CD4-positive, alpha-beta T cell treated with Interleukin-4 for 1 hour (primary cell): ENCODE results near the gene COPS6.
A peak's percentile ranks its signal among the peaks of the same experiment; 100 is the strongest.

ENCODE experiments used
- DNase-seq, 2 donors: peaks; one replicate each; pipeline ENCODE4 v3.0.0-alpha.2; 2020 to 2022

Gene COPS6

DNA sequence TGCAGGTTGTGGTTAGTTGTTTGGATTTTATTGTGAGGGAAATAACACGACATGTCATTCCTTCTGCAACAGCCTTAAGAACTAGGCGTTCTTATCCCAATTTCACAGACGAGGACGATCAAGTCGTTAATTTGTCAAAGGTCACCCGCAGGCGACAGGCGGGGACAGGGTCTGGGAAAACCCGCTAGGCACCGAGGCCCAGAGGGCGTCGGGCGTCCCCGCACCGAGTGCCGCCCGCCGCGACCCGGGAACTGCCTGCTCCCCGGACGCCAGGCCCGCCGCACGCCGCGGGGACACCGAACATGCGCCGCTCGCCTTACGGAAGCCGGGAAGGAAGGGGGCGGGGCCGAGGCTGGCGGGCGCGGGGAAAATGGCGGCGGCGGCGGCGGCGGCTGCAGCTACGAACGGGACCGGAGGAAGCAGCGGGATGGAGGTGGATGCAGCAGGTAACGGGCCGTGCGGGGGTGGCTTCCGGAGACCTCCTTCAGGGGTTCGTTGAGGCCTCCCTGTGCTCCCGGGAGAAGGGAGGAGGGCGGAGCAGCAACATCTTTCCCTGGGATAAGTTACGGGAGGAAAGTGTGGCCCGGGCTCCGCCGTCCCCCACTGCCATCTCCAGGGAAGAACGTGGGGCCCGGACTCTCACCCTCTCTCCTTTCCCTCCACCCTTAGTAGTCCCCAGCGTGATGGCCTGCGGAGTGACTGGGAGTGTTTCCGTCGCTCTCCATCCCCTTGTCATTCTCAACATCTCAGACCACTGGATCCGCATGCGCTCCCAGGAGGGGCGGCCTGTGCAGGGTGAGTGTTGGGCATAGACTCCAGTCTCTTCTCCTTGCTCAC is at the start of gene COPS6:
Gene COPS6, plus strand, starts transcription at position 349 of the 837 bp plus-strand sequence. Its CDS starts 22 bp downstream, at position 371.
- peak; percentile 77 to 87 for DNase-seq

DNA sequence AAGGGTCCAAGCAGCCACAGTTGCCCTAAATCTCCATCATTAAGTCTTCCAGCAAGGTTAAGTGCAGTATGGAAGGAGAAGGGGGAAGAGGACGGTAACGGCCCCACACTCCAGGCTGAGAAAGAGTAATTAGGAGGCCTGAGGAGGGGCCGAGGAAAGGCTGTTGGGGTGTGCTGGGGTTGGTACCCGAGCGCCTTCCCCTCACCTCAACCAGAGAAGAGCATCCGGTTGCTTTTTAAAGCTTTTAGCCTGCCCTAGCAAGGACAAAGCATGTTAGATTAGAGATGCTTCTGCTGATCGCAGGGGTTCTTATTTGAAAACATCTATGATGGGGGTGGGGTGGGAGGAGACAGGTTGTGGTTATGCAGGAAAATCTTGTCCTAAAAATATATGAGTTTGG is 48.2 kb upstream of the COPS6 start:
- DNase-seq: no peak

DNA sequence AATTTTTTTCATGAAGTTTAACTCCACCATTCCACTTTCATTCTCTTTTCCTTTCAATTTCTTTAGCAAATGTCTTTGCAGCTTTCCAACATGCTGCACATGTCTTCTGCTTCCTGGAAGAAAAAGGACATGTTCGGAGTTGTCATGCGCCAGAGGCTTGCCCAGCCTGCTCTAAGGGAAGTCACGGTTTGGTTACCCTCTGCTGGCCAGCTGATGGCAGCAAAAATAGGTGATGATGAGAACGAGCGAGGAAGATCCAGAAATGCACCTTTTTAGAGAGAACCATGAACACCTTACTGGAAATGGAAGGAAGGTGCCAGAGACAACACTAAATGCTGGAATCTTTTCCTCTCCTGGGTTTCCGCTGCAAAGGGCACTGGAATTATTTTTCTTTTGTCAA is 44.1 kb upstream of the COPS6 start:
- no peak for DNase-seq

DNA sequence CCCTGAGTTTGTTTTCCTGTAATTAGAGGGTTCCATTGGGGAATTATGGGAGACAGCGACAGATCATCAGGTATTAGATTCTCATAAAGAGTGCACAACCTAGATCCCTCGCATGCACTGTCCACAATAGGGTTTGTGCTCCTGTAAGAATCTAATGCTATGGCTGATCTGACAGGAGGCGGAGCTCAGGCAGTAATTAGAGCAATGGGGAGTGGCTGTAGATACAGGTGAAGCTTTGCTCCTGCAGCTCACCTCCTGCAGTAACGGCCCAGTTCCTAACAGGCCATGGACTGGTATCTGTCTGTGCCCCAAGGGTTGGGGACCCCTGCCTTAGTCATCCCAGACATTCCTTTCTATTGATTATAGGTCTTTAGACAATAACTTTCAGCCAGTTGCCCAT is 40.1 kb upstream of the COPS6 start:
- DNase-seq: no peak

DNA sequence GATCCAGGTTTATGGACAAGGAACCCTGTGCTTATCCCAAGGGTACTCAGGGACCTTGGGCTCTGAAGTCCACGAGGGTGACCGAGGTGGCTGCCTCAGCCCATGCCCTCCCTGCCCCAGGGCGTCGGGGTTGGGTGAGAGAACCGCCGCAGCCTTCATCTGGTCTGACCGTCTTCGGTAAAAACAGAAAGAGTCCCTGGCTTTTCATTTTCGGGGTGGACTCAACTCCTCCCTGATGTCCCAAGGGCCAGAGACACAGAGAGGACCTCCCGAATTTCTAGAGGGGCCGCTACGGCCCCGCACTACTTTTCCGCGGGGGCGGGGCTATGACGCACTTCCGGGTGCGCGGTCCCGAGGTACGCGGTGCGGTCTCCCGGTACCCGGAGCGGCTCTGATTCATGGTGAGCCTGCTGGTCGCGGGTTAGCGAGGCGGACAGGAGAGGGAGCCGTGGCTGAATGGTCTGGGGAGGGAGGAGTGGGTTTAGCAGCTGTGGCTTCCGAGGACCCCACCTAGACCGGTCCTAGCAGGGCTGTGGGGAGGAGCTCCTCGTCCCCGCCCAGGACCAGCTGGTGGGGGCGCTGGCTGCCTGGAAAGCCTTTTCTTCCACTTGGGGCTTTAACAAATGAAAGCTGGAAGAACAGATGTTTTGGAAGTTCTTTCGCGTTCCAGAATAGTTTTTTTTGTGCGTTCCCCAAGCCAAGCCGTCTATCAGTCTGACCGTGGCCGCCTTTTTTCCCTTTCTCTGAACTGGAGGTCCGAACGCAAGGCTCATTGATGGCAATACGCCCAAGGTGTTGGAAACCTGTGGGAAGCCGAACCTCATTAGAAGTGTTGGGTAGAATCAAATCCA is 39.1 kb upstream of the COPS6 start, which contains the start of gene ZSCAN21:
Gene ZSCAN21, plus strand, starts transcription at position 334 of the 851 bp plus-strand sequence. CDS start 7,233 bp downstream, outside the sequence.
- peak; percentile 84 to 85 for DNase-seq

DNA sequence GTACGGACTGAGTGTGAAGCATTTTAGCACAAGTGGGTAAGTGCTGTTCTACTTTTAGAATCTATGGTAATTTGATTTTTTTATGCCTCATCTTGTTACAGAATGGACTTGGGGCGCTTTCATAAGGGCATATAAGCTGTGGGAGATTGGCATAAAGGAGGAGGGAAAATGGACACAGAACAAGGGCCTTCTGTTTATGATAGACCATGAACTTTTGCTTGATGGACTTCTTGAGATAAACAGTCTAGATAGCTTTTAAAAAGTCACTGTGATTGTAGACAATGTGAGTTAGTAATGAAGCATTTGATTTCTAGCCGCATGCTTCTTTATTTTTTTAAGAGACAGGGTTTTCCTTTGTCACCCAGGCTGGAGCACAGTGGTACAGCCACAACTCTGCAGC is 37.2 kb upstream of the COPS6 start:
- DNase-seq: no peak

DNA sequence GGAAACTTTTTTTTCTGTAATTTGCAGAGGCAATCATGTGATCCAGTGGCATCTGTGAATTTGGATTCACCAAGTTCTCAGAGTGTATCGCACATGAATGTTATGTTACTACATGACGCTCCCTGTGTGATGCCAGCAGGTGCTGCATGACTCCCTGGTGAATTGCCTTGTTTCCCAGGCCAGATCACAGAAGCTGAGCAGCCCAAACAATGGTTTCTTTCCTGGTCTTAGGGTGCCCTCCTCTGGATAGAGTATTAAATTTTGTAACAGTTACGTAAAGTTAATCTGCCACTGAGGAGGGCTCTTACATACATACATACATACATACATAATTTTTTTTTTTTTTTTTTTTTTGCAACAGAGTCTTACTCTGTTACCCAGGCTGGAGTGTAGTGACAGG is 35.6 kb upstream of the COPS6 start:
- peak; percentile 16 to 57 for DNase-seq

DNA sequence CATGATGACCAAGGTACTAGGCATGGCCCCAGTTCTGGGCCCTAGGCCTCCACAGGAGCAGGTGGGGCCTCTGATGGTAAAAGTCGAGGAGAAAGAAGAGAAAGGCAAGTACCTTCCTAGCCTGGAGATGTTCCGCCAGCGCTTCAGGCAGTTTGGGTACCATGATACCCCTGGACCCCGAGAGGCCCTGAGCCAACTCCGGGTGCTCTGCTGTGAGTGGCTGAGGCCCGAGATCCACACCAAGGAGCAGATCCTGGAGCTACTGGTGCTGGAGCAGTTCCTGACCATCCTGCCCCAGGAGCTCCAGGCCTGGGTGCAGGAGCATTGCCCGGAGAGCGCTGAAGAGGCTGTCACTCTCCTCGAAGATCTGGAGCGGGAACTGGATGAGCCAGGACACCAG is 31.8 kb upstream of the COPS6 start:
- DNase-seq: no peak

DNA sequence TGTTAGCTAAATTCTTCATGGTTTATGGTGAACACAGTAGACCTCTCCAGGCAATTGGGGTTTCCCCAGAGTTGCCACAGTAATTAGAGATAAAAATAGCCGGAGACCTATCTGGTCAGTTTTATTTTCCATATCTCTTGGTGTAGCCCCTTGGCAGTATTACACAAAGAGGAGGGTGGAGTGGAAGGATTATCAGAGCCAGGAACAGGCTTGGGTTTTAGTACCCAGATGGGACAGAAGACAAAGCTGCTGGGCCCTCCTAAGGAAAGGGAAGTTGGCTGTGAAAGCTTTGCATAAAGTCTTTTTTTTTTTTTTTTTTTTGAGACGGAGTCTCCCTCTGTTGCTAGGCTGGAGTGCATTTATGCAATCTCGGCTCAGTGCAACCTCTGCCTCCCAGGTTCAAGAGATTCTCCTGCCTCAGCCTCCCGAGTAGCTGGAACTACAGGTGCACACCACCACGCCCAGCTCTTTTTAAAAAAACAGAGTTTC is 29.5 kb upstream of the COPS6 start:
- no peak for DNase-seq

DNA sequence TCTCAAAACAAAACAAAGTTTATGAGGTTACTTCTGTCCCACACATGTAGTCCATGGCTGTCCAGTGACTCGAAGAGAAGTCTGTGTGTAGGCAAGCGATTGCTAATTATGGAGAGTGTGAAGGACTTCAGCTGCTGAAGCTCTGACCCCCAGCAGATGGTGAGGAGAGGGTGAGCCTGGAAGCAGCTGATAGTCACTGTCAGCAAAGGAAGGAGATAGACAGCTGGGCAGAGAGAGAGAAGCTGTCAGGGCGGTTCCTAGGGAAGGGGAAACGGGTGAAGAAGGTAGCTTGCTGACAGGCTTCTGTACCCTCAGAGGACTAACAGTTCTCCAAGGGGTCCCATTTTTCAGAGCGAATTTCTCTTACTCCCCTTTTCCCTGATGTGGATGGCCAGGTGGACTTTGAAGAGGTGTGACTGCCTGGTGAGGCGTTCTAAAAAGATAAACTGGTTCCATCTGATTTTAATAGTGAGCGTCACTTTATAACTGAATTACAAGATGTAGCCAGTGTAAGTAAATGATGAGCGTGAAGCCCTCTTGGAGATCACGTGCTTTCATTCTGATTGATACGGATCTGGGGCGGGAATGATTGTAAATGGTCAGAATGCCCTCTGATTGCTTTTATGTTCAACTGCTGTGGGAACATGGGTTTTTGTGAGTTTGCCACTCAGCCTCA is 27.1 kb upstream of the COPS6 start:
- no peak for DNase-seq

DNA sequence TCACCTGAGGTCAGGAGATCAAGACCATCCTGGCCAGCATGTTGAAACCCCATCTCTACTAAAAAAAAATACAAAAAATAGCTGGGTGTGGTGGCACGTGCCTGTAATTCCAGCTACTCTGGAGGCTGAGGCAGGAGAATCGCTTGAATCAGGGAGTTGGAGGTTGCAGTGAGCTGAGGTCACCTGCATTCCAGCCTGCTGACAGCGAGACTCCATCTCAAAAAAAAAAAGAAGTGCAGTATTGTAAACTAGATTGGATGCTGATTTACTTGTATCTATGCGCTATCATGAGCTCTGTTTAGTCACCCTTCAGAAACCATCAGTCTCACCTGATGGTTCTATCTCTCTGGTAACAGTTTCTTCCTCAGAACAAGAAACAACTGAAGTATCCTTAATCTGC is 25.4 kb upstream of the COPS6 start:
- DNase-seq: no peak

DNA sequence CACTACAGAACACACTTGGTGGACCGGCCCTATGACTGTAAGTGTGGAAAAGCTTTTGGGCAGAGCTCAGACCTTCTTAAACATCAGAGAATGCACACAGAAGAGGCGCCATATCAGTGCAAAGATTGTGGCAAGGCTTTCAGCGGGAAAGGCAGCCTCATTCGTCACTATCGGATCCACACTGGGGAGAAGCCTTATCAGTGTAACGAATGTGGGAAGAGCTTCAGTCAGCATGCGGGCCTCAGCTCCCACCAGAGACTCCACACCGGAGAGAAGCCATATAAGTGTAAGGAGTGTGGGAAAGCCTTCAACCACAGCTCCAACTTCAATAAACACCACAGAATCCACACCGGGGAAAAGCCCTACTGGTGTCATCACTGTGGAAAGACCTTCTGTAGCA is 24.6 kb upstream of the COPS6 start:
- no peak for DNase-seq

DNA sequence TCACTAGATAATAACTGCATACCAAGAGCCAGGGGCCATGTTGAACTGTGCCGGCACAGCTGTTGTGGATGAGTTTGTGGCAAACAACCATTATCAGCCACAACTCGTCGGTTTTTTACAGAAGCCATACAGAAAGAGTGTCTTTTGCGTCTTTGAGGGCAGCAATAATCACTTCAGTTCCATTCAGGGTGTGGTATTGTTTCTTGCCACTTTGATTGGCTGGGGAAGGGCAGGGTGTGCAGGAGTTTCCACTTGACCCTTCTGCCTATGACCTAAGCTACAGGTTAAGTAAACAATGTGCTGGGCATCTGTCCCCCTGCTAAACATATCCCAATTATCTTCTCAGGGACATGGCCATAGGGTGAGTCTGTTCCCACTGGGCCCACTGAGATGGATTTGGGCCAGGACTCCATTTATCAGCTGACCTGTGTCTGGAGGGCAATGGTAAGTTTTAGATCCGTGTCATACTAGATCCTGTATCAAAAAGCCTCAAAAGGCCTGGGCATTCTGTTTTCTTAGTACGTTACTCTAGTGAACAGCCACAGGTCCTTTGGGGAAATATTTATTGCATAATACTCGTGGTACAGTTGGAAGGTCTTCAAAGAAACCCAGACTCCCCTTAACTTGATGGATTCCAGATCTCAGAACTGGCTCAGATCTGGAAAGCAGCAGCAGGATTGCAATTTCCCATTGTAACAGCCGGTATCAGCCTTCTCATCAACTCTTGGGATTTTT is 23.1 kb upstream of the COPS6 start:
- DNase-seq: no peak

DNA sequence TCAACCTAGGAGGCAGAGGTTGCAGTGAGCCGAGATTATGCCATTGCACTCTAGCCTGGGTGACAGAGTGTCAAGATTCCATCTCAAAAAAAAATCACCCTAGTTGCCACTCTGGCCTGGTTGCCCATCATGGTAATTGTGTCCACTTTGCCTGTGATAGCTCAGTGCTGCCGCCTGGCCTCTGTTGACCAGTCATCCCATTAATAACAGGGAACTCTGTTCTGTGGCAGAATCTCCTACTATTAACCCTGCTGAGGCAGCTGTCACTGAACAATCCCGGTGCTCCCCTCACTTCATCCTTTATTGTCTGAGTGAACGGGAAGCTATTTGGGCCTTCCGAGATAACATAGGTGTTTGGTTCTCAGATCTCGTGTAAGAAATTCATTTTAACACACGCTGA is 21.8 kb upstream of the COPS6 start:
- no peak for DNase-seq

DNA sequence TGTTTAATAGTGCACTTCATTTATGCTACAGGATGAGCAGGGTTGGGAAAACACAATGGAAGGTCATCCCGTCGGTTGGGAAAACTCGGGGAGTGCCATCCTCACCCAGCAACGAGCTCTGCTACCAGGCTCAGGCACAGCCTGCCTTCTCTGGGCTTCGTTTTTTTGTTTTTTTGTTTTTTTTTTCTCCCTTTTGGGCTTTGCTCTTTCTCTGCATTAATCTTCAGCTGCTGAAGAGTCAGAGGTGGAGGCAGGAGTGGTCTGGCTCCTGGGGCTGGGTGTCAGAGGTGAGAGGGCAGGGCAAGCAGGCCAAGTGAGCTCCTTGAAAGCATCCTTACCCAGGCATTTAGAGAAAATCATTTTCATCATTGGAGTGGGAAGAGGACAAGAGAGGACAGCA is 18.8 kb upstream of the COPS6 start:
- no peak for DNase-seq

DNA sequence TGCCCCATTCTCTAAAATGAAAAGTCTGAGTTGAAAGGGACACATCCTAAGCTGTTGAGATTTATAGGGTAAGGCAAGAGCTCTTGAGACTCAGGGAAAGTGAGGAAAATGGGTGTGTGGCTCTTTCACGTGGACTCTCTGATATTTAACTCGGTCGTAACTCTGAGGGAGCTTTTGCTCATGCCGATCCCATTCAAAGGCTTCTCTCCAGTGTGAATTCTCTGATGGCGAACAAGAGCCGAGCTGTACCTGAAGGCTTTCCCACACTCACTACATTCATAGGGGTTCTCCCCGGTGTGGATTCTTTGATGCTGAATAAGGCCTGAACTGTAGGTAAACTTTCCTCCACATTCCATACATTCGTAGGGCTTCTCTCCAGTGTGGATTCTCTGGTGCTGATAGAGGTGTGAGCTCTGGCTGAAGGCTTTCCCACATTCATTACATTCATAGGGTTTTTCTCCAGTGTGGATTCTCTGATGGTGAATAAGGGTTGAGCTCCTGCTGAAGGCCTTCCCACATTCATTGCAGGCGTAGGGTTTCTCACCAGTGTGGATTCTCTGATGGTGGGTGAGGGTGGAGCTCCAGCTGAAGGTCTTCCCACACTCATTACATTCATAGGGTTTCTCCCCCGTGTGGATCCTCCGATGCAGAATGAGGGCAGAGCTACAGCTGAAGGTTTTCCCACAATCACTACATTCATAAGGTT is 17.6 kb upstream of the COPS6 start:
- no peak for DNase-seq

DNA sequence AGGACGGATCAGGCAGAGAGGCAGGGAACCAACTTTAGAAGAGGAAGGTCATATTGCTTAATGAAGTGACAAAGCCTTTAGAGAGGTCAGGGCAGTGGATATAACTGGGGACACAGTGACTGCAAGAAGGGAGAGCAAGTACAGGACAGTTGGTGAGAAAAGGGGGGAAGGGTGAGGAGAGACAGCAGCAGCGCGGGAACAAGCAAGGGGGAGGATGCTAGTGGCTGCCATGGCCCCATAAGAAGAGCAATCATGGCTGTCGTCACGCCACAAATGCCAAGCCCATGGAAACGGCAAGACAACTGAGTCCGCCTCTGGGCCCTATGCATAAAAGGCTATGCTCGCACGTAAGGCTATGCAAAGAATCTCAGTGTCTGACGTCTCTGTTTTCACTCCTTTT is 16.3 kb upstream of the COPS6 start:
- no peak for DNase-seq

DNA sequence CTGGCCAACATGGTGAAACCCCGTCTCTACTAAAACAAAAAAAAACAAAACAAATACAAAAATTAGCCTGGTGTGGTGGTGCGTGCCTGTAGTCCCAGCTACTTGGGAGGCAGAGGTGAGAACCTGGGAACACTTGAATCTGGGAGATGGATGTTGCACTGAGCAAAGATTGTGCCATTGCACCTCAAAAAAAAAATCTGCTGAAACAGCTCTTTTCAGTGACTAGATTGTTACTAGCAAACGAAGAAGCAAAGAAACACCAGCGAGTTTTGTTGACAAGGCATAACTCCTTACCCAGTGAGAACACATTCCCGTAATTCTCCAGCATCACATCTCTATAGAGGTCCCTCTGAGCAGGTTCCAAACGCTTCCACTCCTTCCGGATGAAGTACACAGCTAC is 13.9 kb upstream of the COPS6 start:
- no peak for DNase-seq

DNA sequence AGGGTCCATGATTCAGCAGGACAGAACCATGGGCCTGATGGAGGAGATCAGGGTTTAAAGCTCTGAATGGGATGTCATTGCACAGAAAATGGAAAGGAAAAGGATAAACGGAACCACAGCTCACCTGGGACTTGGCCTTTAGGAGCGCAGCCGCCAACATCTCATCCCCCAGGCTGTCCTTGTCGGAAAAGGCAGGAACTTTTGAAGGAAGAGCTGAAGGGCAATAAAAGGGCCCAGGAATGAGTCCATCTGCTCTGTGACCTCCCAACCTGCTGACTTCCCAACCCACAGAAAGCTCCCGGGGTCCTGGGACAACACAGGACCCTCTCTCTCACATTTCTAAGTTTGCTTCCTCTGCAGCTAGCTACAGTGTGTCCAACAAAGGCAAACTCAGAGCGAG is 13.4 kb upstream of the COPS6 start:
- DNase-seq: no peak

DNA sequence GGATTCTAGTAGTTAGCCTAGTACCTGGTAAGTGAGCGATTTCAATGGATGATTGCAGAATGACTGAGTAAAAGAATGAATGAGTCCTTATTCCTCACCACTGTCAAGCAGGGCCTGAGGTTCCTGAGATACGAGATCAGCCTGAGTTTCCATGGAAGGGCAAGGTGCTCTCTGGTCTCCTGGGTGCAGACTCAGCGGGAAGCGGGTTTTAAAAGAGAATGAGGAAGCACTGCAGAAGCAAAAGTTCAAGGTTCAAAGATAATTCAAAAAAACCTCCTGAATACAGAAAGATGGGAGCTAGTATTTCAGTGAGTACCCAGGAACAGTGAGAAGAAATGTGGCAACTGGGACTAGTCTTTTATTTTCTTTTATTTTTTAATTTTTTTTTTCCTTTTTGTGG is 11.6 kb upstream of the COPS6 start:
- DNase-seq: no peak

DNA sequence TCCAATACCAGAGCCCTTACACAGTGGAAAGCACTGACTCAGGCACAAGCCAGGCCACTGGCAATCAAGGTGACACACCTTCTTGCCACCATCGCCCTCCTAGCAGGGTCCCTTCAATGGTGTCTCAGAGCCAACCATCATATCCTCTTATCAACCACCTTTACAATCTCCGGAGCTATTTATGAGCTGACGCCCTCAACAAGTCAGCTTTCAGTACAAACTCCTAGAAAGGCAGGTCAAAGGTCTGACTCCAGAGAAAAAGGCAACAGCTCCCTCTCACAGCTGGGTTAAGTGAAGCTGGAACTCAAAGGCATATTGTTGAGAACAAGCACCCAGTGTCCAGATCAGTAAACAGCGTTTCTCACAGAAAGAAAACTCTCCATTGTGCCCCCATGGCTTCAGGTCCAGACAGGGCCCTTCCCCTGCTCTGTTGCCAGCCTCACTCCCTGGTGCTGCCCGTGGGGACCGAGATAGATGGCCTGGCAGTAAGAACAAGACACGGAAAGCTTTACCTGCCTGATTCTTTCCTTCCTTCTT is 9.7 kb upstream of the COPS6 start:
- no peak for DNase-seq
